SJCRH30 (cell line): ENCODE measurements around the gene FMN2. TPM values are rescaled to one million over a fixed set of nuclear protein-coding genes. Genes with fewer than 3 reads are reported as not detected.
"Not testable (repeated sequence)": the region's sequence is repeated elsewhere in the genome, so short reads cannot be mapped to it uniquely, and the experiment has no call there.

Experiments used
- DNase-seq, 2 experiments: peaks; one replicate each; pipeline ENCODE4 v3.0.0-alpha.2; 2015 to 2020
- H3K27ac ChIP-seq: fragments of 250-450 bp; sonication (Bioruptor Pico); 2 replicates; pipeline ENCODE4 v1.5.1; 2020; ENCODE audit warnings: mild to moderate bottlenecking, moderate library complexity
- H3K27me3 ChIP-seq: fragments of 250-450 bp; sonication (Bioruptor Pico); 2 replicates; pipeline ENCODE4 v1.5.1; 2020; ENCODE audit warnings: mild to moderate bottlenecking, moderate library complexity
- H3K36me3 ChIP-seq: fragments of 250-450 bp; sonication (Bioruptor Pico); 2 replicates; pipeline ENCODE4 v1.5.1; 2020; ENCODE audit warnings: mild to moderate bottlenecking, moderate library complexity
- H3K4me1 ChIP-seq: fragments of 250-450 bp; sonication (Bioruptor Pico); 2 replicates; pipeline ENCODE4 v1.5.1; 2020; ENCODE audit warnings: mild to moderate bottlenecking, moderate library complexity
- H3K4me3 ChIP-seq: fragments of 250-450 bp; sonication (Bioruptor Pico); 2 replicates; pipeline ENCODE4 v1.5.1; 2020; ENCODE audit warnings: mild to moderate bottlenecking, moderate library complexity
- H3K9me3 ChIP-seq: fragments of 250-450 bp; sonication (Bioruptor Pico); replicated peaks from 2 replicates; pipeline ENCODE4 v1.5.1; 2020; ENCODE audit warnings: mild to moderate bottlenecking, moderate library complexity
- total RNA-seq: library from RNA; depleted of rRNA; stranded (reverse); fragments of >200 nt; shearing (Covaris generic); gene quantifications from 2 replicates; pipeline ENCODE4 v1.2.3, GENCODE V29; 2014

FMN2 gene
- total RNA-seq, 1 experiment from 2014 or later = not detected

DNA sequence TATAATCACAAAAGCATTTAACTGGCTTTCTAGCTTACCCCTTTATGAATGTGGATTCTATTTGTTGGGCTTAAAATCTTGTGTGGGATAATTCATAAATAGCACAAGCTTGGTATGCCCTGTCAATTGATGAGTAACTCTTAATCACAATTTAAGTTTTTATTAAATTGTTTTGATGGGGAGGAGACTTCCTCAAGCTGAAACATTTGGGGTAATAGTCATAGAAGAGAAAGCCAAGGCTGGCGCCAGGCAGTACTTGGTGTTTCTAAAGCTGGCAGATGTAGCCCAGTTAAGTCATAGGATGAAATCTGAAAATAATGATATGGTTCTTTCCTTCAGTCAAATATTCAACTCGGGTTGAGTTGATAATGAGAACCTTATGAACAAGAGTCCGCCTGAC lies 167.2 kb downstream of the FMN2 start:
- Histone ChIP-seq H3K4me3 (no peak overlapping the region), H3K9me3 (no peaks in the 10 kb centered on the region), H3K4me1 (no peaks in the 10 kb centered on the region), H3K27ac (no peak overlapping the region), H3K36me3 (no peaks in the 10 kb centered on the region), H3K27me3 (no peaks in the 10 kb centered on the region)
- DNase-seq = no peak

- not testable (repeated sequence) for H3K4me3 ChIP-seq, H3K36me3 ChIP-seq, H3K27me3 ChIP-seq, DNase-seq, H3K4me1 ChIP-seq, H3K9me3 ChIP-seq, H3K27ac ChIP-seq
Measured at GRCh38 chr1:240264494-240264893, 172.8 kb downstream of the FMN2 start.

GRCh38 chr1:240271081-240271480 lies 179.4 kb downstream of the FMN2 start:
- Histone ChIP-seq H3K4me3 (no peak overlapping the region), H3K27me3 (no peaks in the 10 kb centered on the region), H3K27ac (no peak overlapping the region), H3K9me3 (no peaks in the 10 kb centered on the region), H3K36me3 (no peaks in the 10 kb centered on the region), H3K4me1 (no peaks in the 10 kb centered on the region)
- no peak for DNase-seq

GRCh38 chr1:240274569-240274968 lies 182.9 kb downstream of the FMN2 start:
- no peak overlapping the region for H3K4me3 ChIP-seq
- H3K36me3 ChIP-seq = no peaks in the 10 kb centered on the region
- H3K27me3 ChIP-seq = no peaks in the 10 kb centered on the region
- no peaks in the 10 kb centered on the region for H3K4me1 ChIP-seq
- H3K27ac ChIP-seq = no peak overlapping the region
- H3K9me3 ChIP-seq = no peaks in the 10 kb centered on the region
- no peak for DNase-seq

GRCh38 chr1:240275219-240275618 lies 183.5 kb downstream of the FMN2 start:
- not testable (repeated sequence) for H3K9me3 ChIP-seq, H3K27me3 ChIP-seq, H3K4me1 ChIP-seq, H3K4me3 ChIP-seq, DNase-seq, H3K36me3 ChIP-seq, H3K27ac ChIP-seq

DNA sequence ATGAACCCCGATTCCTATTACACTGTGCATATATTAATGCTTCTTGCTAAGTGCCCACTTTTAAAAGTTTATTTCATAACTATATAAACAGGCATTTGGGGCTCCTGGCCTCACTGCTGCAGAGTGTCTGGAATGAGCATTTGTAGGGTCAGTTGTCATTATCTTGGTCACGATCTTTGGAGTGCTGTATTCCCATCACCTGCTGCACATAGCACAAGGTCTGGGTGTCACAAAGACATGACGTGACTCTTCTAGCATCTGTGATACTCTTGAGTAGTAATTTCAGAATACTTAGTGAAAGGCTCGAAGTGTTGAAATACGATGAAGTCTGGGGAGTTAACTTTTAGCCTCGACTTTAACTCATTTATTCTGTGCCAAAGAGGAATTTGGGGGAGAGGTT lies 186.4 kb downstream of the FMN2 start:
- DNase-seq = no peak
- Histone ChIP-seq H3K36me3 (no peaks in the 10 kb centered on the region), H3K4me3 (no peak overlapping the region), H3K27ac (no peak overlapping the region), H3K27me3 (no peaks in the 10 kb centered on the region), H3K9me3 (no peaks in the 10 kb centered on the region), H3K4me1 (no peaks in the 10 kb centered on the region)

GRCh38 chr1:240280560-240281322 lies 189.1 kb downstream of the FMN2 start:
- H3K27me3 ChIP-seq = no peaks in the 10 kb centered on the region
- DNase-seq = no peak
- H3K27ac ChIP-seq = no peak overlapping the region
- H3K36me3 ChIP-seq = no peaks in the 10 kb centered on the region
- H3K4me3 ChIP-seq = no peak overlapping the region
- no peaks in the 10 kb centered on the region for H3K4me1 ChIP-seq
- H3K9me3 ChIP-seq = no peaks in the 10 kb centered on the region

DNA sequence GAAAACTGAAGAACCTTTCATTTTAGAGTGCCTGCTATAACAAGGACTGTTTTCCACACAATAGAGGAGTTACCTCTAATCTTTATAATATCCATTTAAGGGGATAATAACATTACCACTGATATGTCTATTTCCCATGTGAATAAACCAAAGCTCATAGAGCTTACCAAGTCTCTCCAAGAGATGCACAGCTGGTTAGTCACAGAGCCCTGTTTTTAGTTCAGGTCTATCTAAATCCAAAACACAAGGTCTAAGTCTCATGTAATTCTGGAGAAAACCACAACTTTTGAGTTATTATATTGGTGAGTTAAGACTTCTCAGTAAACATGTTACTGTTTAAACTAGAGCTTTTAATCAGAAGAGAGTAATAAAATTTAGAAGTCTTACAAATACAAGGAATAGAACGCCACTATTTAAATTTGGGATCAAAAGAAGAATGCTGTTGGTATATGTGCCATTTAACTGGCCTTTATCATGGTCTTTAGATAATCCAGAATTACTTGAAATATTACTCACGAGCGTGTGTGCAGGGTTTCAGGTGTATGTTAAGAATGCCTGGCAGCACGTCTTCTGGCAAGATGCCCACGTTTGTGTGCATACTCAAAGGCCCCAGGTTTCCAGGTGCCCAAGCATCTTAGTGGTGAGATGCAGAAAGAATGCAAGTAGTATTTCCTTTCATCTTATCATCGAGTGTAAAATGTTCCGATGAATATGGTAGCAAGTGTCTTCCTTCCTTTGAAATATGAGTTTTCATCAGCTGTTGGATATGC lies 190.6 kb downstream of the FMN2 start:
- DNase-seq = no peak
- Histone ChIP-seq H3K27me3 (no peaks in the 10 kb centered on the region), H3K27ac (no peak overlapping the region), H3K9me3 (no peaks in the 10 kb centered on the region), H3K36me3 (no peaks in the 10 kb centered on the region), H3K4me3 (no peak overlapping the region), H3K4me1 (no peaks in the 10 kb centered on the region)

GRCh38 chr1:240284656-240285414 lies 193.2 kb downstream of the FMN2 start:
- Histone ChIP-seq H3K4me1 (no peaks in the 10 kb centered on the region), H3K9me3 (no peaks in the 10 kb centered on the region), H3K27me3 (no peaks in the 10 kb centered on the region; the same call in 1 of the 2 replicates), H3K4me3 (no peak overlapping the region), H3K36me3 (no peaks in the 10 kb centered on the region), H3K27ac (no peak overlapping the region)
- DNase-seq = no peak

DNA sequence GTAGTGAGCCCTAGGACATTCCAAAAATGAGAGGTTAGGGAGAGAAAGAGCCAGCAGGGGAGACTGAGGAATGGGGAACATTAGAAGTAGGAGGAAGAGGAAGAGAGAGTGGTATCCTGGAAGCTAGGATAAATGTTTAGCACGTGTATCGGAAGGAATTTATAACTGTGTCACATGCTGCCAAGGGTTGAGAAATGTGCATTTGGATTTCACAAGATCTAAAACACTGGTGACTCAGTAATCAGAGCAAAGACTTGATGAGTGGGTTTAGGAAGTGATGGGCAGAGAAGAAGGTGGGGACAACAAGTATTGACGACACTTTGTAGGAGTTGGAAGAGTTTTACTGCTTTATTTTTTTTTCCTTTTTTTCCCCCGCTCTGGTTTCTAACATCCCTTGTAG lies 193.9 kb downstream of the FMN2 start:
- H3K9me3 ChIP-seq = no peaks in the 10 kb centered on the region
- no peak for DNase-seq
- H3K4me1 ChIP-seq = no peaks in the 10 kb centered on the region
- H3K27me3 ChIP-seq = no peaks in the 10 kb centered on the region; the same call in 1 of the 2 replicates
- no peaks in the 10 kb centered on the region for H3K36me3 ChIP-seq
- H3K27ac ChIP-seq = no peak overlapping the region
- no peak overlapping the region for H3K4me3 ChIP-seq

DNA sequence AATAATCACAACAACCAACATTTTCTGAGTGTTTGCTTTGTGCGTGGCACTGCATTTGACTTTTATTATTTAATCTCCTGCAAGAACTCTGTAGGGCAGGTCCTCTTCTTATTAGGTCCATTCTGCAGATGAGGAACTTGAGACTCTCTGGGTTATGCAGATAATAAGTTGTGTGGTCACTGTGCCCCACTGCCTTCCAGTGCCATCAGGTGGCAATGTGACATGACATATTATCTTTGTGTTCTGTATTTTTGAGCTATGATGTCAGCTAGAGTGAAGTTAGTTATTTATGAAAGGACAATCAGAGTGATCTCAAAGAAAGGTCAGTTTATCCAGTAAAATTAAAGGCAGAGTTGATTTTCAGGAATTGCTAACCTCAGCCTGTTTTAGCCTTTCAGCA lies 196.0 kb downstream of the FMN2 start:
- no peaks in the 10 kb centered on the region; the same call in 1 of the 2 replicates for H3K27me3 ChIP-seq
- no peaks in the 10 kb centered on the region for H3K4me1 ChIP-seq
- H3K9me3 ChIP-seq = no peaks in the 10 kb centered on the region
- H3K4me3 ChIP-seq = no peak overlapping the region
- no peak for DNase-seq
- H3K36me3 ChIP-seq = no peaks in the 10 kb centered on the region
- no peak overlapping the region for H3K27ac ChIP-seq

- Histone ChIP-seq H3K4me3 (no peak overlapping the region), H3K9me3 (no peaks in the 10 kb centered on the region), H3K27me3 (no peaks in the 10 kb centered on the region), H3K27ac (no peak overlapping the region), H3K4me1 (peaks cover 20% of the 10 kb centered on the region), H3K36me3 (no peaks in the 10 kb centered on the region)
- DNase-seq = no peak
Measured at GRCh38 chr1:240293706-240294105, 202.0 kb downstream of the FMN2 start.

DNA sequence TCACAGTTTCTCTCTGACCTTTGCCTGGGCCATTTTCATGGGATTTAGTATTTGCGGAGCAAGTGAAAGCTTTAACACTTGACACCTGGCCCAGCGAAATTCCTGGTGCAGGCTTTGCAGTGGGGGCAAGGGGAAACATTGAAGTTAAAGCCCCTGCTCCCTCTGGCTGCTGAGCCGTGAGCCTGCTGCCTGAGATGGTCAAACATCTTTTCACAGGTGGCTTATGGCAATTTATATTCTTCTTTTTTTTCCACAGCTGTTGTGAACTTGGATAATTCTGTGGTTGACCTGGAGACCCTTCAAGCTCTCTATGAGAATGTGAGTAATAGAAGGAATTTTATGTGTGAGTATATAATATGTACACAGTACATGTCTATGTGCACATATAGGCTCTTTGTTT lies 202.9 kb downstream of the FMN2 start:
- Histone ChIP-seq H3K9me3 (no peaks in the 10 kb centered on the region), H3K4me3 (no peak overlapping the region), H3K4me1 (peaks cover 20% of the 10 kb centered on the region), H3K27ac (no peak overlapping the region), H3K27me3 (no peaks in the 10 kb centered on the region), H3K36me3 (no peaks in the 10 kb centered on the region)
- DNase-seq = peak; percentile 58 to 80

DNA sequence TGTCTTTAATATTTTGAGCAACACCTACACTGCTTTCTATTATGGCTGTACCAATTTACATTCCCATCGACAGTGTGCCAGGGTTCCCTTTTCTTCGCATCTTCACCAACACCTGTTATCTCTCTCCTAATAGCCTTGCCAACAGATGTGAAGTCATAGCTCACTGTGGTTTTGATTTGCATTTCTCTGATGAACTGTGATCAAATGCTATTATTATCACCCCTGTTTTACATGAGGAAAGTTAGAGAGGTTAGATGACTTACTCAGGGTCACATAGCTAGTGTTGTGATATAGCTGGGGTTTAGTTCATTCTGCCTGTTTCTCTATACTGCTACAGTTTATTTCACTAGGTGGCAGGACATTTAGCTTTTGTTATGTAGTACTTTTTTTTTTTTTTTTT lies 204.1 kb downstream of the FMN2 start:
- no peaks in the 10 kb centered on the region for H3K36me3 ChIP-seq
- peak in 1 of 2 experiments; percentile 32 for DNase-seq

GRCh38 chr1:240304466-240304865 lies 212.8 kb downstream of the FMN2 start:
- Histone ChIP-seq H3K27ac (no peak overlapping the region), H3K4me3 (no peak overlapping the region), H3K27me3 (no peaks in the 10 kb centered on the region), H3K4me1 (peaks cover 18% of the 10 kb centered on the region), H3K9me3 (no peaks in the 10 kb centered on the region), H3K36me3 (no peaks in the 10 kb centered on the region)
- DNase-seq = no peak

More for the DNA sequence above, 204.1 kb downstream of the FMN2 start:
- Histone ChIP-seq H3K4me1 (peaks cover 20% of the 10 kb centered on the region), H3K27me3 (no peaks in the 10 kb centered on the region), H3K4me3 (no peak overlapping the region), H3K9me3 (no peaks in the 10 kb centered on the region), H3K27ac (no peak overlapping the region; the same call in 1 of the 2 replicates)
